Epithelial cell of esophagus (primary cell): Measurements from ENCODE around the gene AFAP1.

Experiments used
- DNase-seq: peaks from one replicate; pipeline ENCODE4 v3.0.0; 2010; ENCODE audit warnings: low read depth
- H3K4me3 ChIP-seq: 2 replicates; pipeline ENCODE4 v1.5.1; 2011; ENCODE audit warnings: mild to moderate bottlenecking, low read length, control low read depth
- CTCF ChIP-seq: IDR thresholded peaks from 2 replicates; pipeline ENCODE4 v1.5.1; 2011; ENCODE audit warnings: low read depth, mild to moderate bottlenecking, low read length, control low read depth, inconsistent platforms; ENCODE audit not compliant: insufficient read depth; ENCODE audit errors: missing control alignments

Gene AFAP1

GRCh38 chr4:7746351-7747061 lies 193.2 kb downstream of the AFAP1 start:
- no peak for TF ChIP-seq CTCF
- no peak overlapping the region for H3K4me3 ChIP-seq
- DNase-seq, result no peak

- no peak for TF ChIP-seq CTCF
- DNase-seq, result no peak
- no peak overlapping the region for H3K4me3 ChIP-seq
Observed at GRCh38 chr4:7745301-7745885, 194.3 kb downstream of the AFAP1 start.

- no peak overlapping the region for H3K4me3 ChIP-seq
- DNase-seq, result no peak
- TF ChIP-seq CTCF, result no peak
Observed at GRCh38 chr4:7744142-7744804, 195.4 kb downstream of the AFAP1 start.

GRCh38 chr4:7742807-7743280 lies 196.8 kb downstream of the AFAP1 start:
- no peak for TF ChIP-seq CTCF
- H3K4me3 ChIP-seq, result no peak overlapping the region
- DNase-seq, result no peak

- no peak for DNase-seq
- no peak for TF ChIP-seq CTCF
- H3K4me3 ChIP-seq, result no peak overlapping the region
Observed at GRCh38 chr4:7741946-7742806, 197.5 kb downstream of the AFAP1 start.

GRCh38 chr4:7740866-7741525 lies 198.7 kb downstream of the AFAP1 start:
- no peak for TF ChIP-seq CTCF
- no peak for DNase-seq
- H3K4me3 ChIP-seq, result no peak overlapping the region
